H1 (cell line): ENCODE measurements around the gene KCND3. TPM values are rescaled to one million over a fixed set of nuclear protein-coding genes. Genes with fewer than 3 reads are reported as not detected.

Source experiments
- CTCF ChIA-PET: fragments of 300-600 bp; sonication (Branson Sonifier 250); formaldehyde crosslinking; loops from one replicate; lab custom pipeline; 2021; ENCODE audit not compliant: partially characterized antibody; lab: Charles Lee
- POLR2A ChIA-PET: fragments of 300-600 bp; sonication (Branson Sonifier 250); formaldehyde crosslinking; loops from one replicate; lab custom pipeline; 2021; ENCODE audit warnings: inconsistent platforms; ENCODE audit not compliant: partially characterized antibody; lab: Charles Lee
- DNase-seq, 2 experiments: peaks; one replicate each; pipeline versions ENCODE4 v3.0.0 to v3.0.0-alpha.2; 2010 to 2022; ENCODE audit warnings: low spot score in 2 of 2, low read depth in 1 of 2, mixed read lengths in 1 of 2
- FAIRE-seq: peaks from 2 replicates; lab custom pipeline; 2011; peaks lifted over from hg19 to GRCh38; lab: Jason Lieb, UNC
- H2AFZ ChIP-seq: 2 replicates; pipeline ENCODE4 v1.8.1; 2012; ENCODE audit warnings: low read length, inconsistent platforms
- H2AK5ac ChIP-seq: 2 replicates; pipeline ENCODE4 v1.6.1; 2013; ENCODE audit warnings: low read depth, low read length
- H2BK120ac ChIP-seq: replicated peaks from 2 replicates; pipeline ENCODE3; 2013; ENCODE audit warnings: low read depth, low read length, inconsistent platforms
- H2BK12ac ChIP-seq: 2 replicates; pipeline ENCODE4 v1.6.1; 2013; ENCODE audit warnings: low read depth, low read length
- H2BK15ac ChIP-seq: 2 replicates; pipeline ENCODE4 v1.6.1; 2013; ENCODE audit warnings: low read length
- H2BK20ac ChIP-seq: 2 replicates; pipeline ENCODE4 v1.6.1; 2013; ENCODE audit warnings: low read length
- H2BK5ac ChIP-seq: 2 replicates; pipeline ENCODE4 v1.6.1; 2013; ENCODE audit warnings: low read depth, low read length
- H3K14ac ChIP-seq: 2 replicates; pipeline ENCODE4 v1.6.1; 2013; ENCODE audit warnings: inconsistent platforms; ENCODE audit not compliant: insufficient read length
- H3K18ac ChIP-seq: 2 replicates; pipeline ENCODE4 v1.6.1; 2013; ENCODE audit warnings: low read length; ENCODE audit errors: extremely low read depth
- H3K23ac ChIP-seq: 2 replicates; pipeline ENCODE4 v1.6.1; 2013; ENCODE audit warnings: inconsistent platforms; ENCODE audit not compliant: insufficient read length
- H3K23me2 ChIP-seq: 2 replicates; pipeline ENCODE4 v1.6.1; 2013; ENCODE audit warnings: low read depth, low read length
- H3K27ac ChIP-seq: 2 replicates; pipeline ENCODE4 v1.6.1; 2011; ENCODE audit warnings: low read depth, low read length, inconsistent platforms
- H3K27me3 ChIP-seq, 4 experiments: replicated peaks in 1 of 4; 1 replicate in 1 of 4; 2 replicates in 3 of 4; pipeline versions ENCODE4 v1.6.1 to v1.8.1; 2011 to 2013; ENCODE audit warnings: low read length in 3 of 4, mild to moderate bottlenecking in 3 of 4, inconsistent platforms in 2 of 4, mixed read lengths in 2 of 4, moderate library complexity in 1 of 4; ENCODE audit not compliant: control insufficient read depth in 3 of 4, insufficient read depth in 3 of 4; ENCODE audit errors: extremely low read depth in 1 of 4
- H3K36me3 ChIP-seq, 4 experiments: 2 replicates each; pipeline versions ENCODE4 v1.6.1 to v1.8.1; 2011 to 2013; ENCODE audit warnings: mild to moderate bottlenecking in 4 of 4, low read length in 3 of 4, moderate library complexity in 2 of 4, control low read depth in 1 of 4, inconsistent platforms in 1 of 4; ENCODE audit not compliant: insufficient read depth in 4 of 4, control insufficient read depth in 2 of 4
- H3K4ac ChIP-seq: replicated peaks from 2 replicates; pipeline ENCODE3; 2013; ENCODE audit warnings: low read length, low read depth, mixed read lengths, inconsistent platforms; ENCODE audit not compliant: insufficient read length
- H3K4me1 ChIP-seq, 4 experiments: replicated peaks in 1 of 4; 1 replicate in 1 of 4; 2 replicates in 3 of 4; pipeline versions ENCODE4 v1.6.1 to v1.8.1; 2011 to 2013; ENCODE audit warnings: low read length in 3 of 4, inconsistent platforms in 2 of 4, mixed read lengths in 1 of 4; ENCODE audit not compliant: insufficient read depth in 4 of 4, control insufficient read depth in 3 of 4
- H3K4me2 ChIP-seq, 2 experiments: 2 replicates each; pipeline versions ENCODE4 v1.6.1 to v1.8.1; 2011 to 2013; ENCODE audit warnings: low read depth in 2 of 2, low read length in 2 of 2, control low read depth in 1 of 2, inconsistent platforms in 1 of 2, mild to moderate bottlenecking in 1 of 2; ENCODE audit not compliant: insufficient read depth in 1 of 2
- H3K4me3 ChIP-seq, 4 experiments: fragments of 200-600, 300-600 bp in 1 of 4; sonication (generic), shearing (Covaris generic), sonication (Bioruptor Twin) in 1 of 4; 2 replicates each; pipeline versions ENCODE4 v1.5.1 to v1.8.1; 2011 to 2016; ENCODE audit warnings: low read length in 4 of 4, low read depth in 3 of 4, control low read depth in 2 of 4, inconsistent platforms in 2 of 4, mild to moderate bottlenecking in 2 of 4, mixed read lengths in 1 of 4, moderate library complexity in 1 of 4; ENCODE audit not compliant: insufficient read depth in 2 of 4; ENCODE audit errors: extremely low read depth in 1 of 4
- H3K56ac ChIP-seq: replicated peaks from 2 replicates; pipeline ENCODE3; 2013; ENCODE audit warnings: low read depth, mild to moderate bottlenecking, mixed read lengths, low read length, inconsistent platforms; ENCODE audit not compliant: insufficient read length
- H3K79me1 ChIP-seq: 2 replicates; pipeline ENCODE4 v1.6.1; 2013; ENCODE audit warnings: low read depth, low read length, control low read depth
- H3K79me2 ChIP-seq, 2 experiments: 2 replicates each; pipeline versions ENCODE4 v1.6.1 to v1.8.1; 2012 to 2013; ENCODE audit warnings: low read length in 2 of 2, mild to moderate bottlenecking in 2 of 2, inconsistent platforms in 1 of 2; ENCODE audit not compliant: insufficient read depth in 2 of 2, control insufficient read depth in 1 of 2
- H3K9ac ChIP-seq, 4 experiments: replicated peaks in 1 of 4; 1 replicate in 1 of 4; 2 replicates in 3 of 4; pipeline versions ENCODE4 v1.6.1 to v1.8.1; 2011 to 2013; ENCODE audit warnings: low read depth in 3 of 4, low read length in 3 of 4, control low read depth in 2 of 4, mild to moderate bottlenecking in 2 of 4, moderate library complexity in 2 of 4, inconsistent platforms in 1 of 4; ENCODE audit errors: extremely low read depth in 1 of 4
- H3K9me3 ChIP-seq, 2 experiments: 2 replicates each; pipeline versions ENCODE4 v1.6.1 to v1.8.1; 2012 to 2013; ENCODE audit warnings: mild to moderate bottlenecking in 2 of 2, moderate library complexity in 2 of 2, control low read depth in 1 of 2, inconsistent platforms in 1 of 2, low read depth in 1 of 2, low read length in 1 of 2, mixed read lengths in 1 of 2; ENCODE audit not compliant: insufficient read depth in 2 of 2
- H4K20me1 ChIP-seq, 2 experiments: replicated peaks in 1 of 2; 2 replicates each; pipeline versions ENCODE3 to v1.8.1; 2011 to 2013; ENCODE audit warnings: inconsistent platforms in 2 of 2, low read length in 2 of 2, mild to moderate bottlenecking in 1 of 2; ENCODE audit not compliant: insufficient read depth in 2 of 2, control insufficient read depth in 1 of 2
- H4K5ac ChIP-seq: 2 replicates; pipeline ENCODE4 v1.6.1; 2013; ENCODE audit warnings: low read length, low read depth, mixed read lengths, inconsistent platforms; ENCODE audit not compliant: insufficient read length
- H4K8ac ChIP-seq: 2 replicates; pipeline ENCODE4 v1.8.0; 2013; ENCODE audit warnings: mild to moderate bottlenecking, moderate library complexity, low read length, inconsistent platforms; ENCODE audit not compliant: insufficient read depth; ENCODE audit errors: extremely low read depth
- H4K91ac ChIP-seq: replicated peaks from 2 replicates; pipeline ENCODE3; 2013; ENCODE audit warnings: low read length, mixed read lengths, inconsistent platforms; ENCODE audit not compliant: insufficient read length
- CTBP2 ChIP-seq: IDR thresholded peaks from 2 replicates; pipeline ENCODE4 v1.7.0; 2011; ENCODE audit warnings: borderline replicate concordance, mild to moderate bottlenecking, moderate library complexity, mixed read lengths, low read length; ENCODE audit not compliant: insufficient read depth, insufficient read length
- GTF2F1 ChIP-seq: IDR thresholded peaks from 2 replicates; pipeline ENCODE4 v1.6.1; 2012; ENCODE audit warnings: low read depth, low read length, improper control_type of control experiment, borderline replicate concordance
- NRF1 ChIP-seq: IDR thresholded peaks from 2 replicates; pipeline ENCODE4 v1.6.1; 2011; ENCODE audit warnings: mild to moderate bottlenecking, low read depth, low read length, improper control_type of control experiment
- RNF2 ChIP-seq: fragments of 200-900, 300-1000 bp; sonication (generic); IDR thresholded peaks from 2 replicates; pipeline ENCODE4 v1.7.1; 2016; ENCODE audit warnings: borderline replicate concordance, low read depth, mild to moderate bottlenecking, antibody characterized with exemption, low read length; ENCODE audit not compliant: poor library complexity, severe bottlenecking; ENCODE audit errors: missing control alignments
- RXRA ChIP-seq: IDR thresholded peaks from 2 replicates; pipeline ENCODE4 v1.6.1; 2011; ENCODE audit warnings: low read depth, mild to moderate bottlenecking, low read length, moderate library complexity; ENCODE audit not compliant: insufficient read depth
- SP1 ChIP-seq: IDR thresholded peaks from 2 replicates; pipeline ENCODE4 v1.6.1; 2011; ENCODE audit warnings: low read depth, low read length
- SUZ12 ChIP-seq: fragments of 200-600 bp; sonication (generic); IDR thresholded peaks from 2 replicates; pipeline ENCODE4 v1.6.1; 2012; ENCODE audit warnings: mild to moderate bottlenecking, inconsistent platforms, low read length, moderate library complexity, mixed read lengths
- TCF12 ChIP-seq: IDR thresholded peaks from 2 replicates; pipeline ENCODE4 v1.6.1; 2011; ENCODE audit warnings: low read depth, mild to moderate bottlenecking, low read length
- WGBS, 2 experiments: shearing (Covaris generic) in 1 of 2; methylation state at CpG; one replicate each; pipeline versions ENCODE4 v1.1.6 to v1.1.7; 2013 to 2015; ENCODE audit warnings: low lambda C conversion rate in 2 of 2, mixed read lengths in 2 of 2, inconsistent platforms in 1 of 2, low coverage in 1 of 2, missing lambda C conversion rate in 1 of 2; ENCODE audit not compliant: insufficient replicate concordance in 2 of 2, insufficient coverage in 1 of 2, insufficient read length in 1 of 2; ENCODE audit errors: extremely low coverage in 1 of 2, missing lambda C conversion rate in 1 of 2; 5-methylcytosine and 5-hydroxymethylcytosine counted together
- polyA plus RNA-seq, 7 experiments: library from polyadenylated mRNA; depleted of rRNA in 3 of 7; stranded (reverse) in 5 of 7; unstranded in 2 of 7; fragments of >200 nt in 5 of 7; fragments of 200-250 nt in 2 of 7; gene quantifications; 1 replicate in 5 of 7; 2 replicates in 1 of 7; 4 replicates in 1 of 7; pipeline versions ENCODE4 v1.2.1 to v1.2.3, GENCODE V29; 2011 to 2013; ENCODE audit warnings: missing spikeins in 2 of 7, mixed read lengths in 2 of 7
- total RNA-seq: library from RNA; stranded (reverse); fragmentation: NEBNext Ultra II Directional; extraction: Animal tissue kit (Norgen Biotek cat#: 25700); gene quantifications from 2 replicates; pipeline ENCODE4 v1.2.1, GENCODE V29; 2021
- TF ChIP-seq, protein P1 (sequence below): IDR thresholded peaks from 2 replicates; pipeline ENCODE4 v1.6.1; 2012; ENCODE audit warnings: low read length, inconsistent platforms
- TF ChIP-seq, protein P2 (sequence below): IDR thresholded peaks from 2 replicates; pipeline ENCODE4 v1.6.1; 2011; ENCODE audit warnings: low read length, improper control_type of control experiment

The KCND3 gene
- total and polyA plus RNA-seq, 2 of the 8 experiments (the other 6 are each of a cell fraction or from before 2014, with no cell fraction given): 0.14 to 0.48 TPM

DNA sequence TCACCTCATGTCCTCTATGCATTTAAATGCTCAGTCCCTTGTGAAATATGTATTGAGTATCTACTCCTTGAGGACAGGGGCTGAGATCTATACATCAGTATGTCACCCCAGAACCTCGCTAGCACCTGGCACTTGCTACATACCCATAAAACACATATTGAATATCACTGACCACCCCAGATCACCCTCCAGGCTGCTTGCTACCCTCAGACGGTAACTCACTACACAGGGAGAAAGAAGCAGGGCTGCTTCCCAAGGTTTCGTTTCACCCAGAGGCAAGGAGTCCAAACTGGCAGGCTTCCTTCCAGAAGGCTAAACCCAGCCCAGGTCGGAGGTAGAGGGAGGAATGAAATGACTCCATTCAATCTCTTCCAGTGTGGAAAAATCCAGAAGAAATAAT, 258.8 kb downstream of the KCND3 start:
- Histone ChIP-seq H3K4me3 (no peak overlapping the region), H2BK5ac (no peak overlapping the region), H3K23ac (no peak overlapping the region), H3K79me1 (peaks cover 17% of the 10 kb centered on the region), H3K27ac (no peak overlapping the region), H2AK5ac (no peak overlapping the region), H3K27me3 (no peaks in the 10 kb centered on the region; a peak in 1 of 7 replicates), H2BK15ac (no peak overlapping the region), H2BK20ac (no peak overlapping the region), H4K91ac (no peak overlapping the region), H3K79me2 (peaks cover 0 to 47% of the 10 kb centered on the region in 2 experiments; a peak in 3 of 4 replicates), H2AFZ (no peak overlapping the region), H4K8ac (no peak overlapping the region), H2BK12ac (no peak overlapping the region), H3K23me2 (no peaks in the 10 kb centered on the region; the same call in 1 of the 2 replicates), H3K9ac (no peak overlapping the region), H3K4me2 (no peak overlapping the region), H3K14ac (no peak overlapping the region), H4K5ac (no peak overlapping the region), H3K4me1 (peaks cover 2 to 17% (median 8%) of the 10 kb centered on the region in 4 experiments), H3K56ac (no peak overlapping the region), H3K18ac (no peak overlapping the region), H3K9me3 (no peaks in the 10 kb centered on the region), H2BK120ac (no peak overlapping the region), H3K36me3 (peaks cover 0 to 5% (median 2%) of the 10 kb centered on the region in 4 experiments; a peak in 4 of 8 replicates), H4K20me1 (peaks cover 3% of the 10 kb centered on the region in 2 experiments), H3K4ac (no peak overlapping the region)
- no peak for FAIRE-seq
- DNase-seq: no peak
- ChIA-PET CTCF (interaction anchor here (1.5 to 42.0 kb wide), 3 partner anchors 1 to 37 kb away, joined by 3 to 1070 read pairs (median 1070); partner anchors contain the start of genes DDX20 and INKA2), POLR2A (interaction anchor here (1.8 to 19.0 kb wide), 2 partner anchors 9 to 24 kb away, joined by 5 to 343 read pairs; no protein-coding TSS in a partner anchor)
- 86% methylated on average over 4 of the region's 4 CpGs; no CpG with 5 or more reads in 1 of the 2 experiments for WGBS, 2 experiments
- TF ChIP-seq RXRA (no peak), SUZ12 (no peak), TCF12 (no peak), CTBP2 (no peak), NRF1 (no peak), SP1 (no peak), GTF2F1 (no peak), RNF2 (no peak)
- TF ChIP-seq, protein P1, sequence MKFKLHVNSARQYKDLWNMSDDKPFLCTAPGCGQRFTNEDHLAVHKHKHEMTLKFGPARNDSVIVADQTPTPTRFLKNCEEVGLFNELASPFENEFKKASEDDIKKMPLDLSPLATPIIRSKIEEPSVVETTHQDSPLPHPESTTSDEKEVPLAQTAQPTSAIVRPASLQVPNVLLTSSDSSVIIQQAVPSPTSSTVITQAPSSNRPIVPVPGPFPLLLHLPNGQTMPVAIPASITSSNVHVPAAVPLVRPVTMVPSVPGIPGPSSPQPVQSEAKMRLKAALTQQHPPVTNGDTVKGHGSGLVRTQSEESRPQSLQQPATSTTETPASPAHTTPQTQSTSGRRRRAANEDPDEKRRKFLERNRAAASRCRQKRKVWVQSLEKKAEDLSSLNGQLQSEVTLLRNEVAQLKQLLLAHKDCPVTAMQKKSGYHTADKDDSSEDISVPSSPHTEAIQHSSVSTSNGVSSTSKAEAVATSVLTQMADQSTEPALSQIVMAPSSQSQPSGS: no peak
- TF ChIP-seq, protein P2, sequence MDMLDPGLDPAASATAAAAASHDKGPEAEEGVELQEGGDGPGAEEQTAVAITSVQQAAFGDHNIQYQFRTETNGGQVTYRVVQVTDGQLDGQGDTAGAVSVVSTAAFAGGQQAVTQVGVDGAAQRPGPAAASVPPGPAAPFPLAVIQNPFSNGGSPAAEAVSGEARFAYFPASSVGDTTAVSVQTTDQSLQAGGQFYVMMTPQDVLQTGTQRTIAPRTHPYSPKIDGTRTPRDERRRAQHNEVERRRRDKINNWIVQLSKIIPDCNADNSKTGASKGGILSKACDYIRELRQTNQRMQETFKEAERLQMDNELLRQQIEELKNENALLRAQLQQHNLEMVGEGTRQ: no peak
